HepG2 (cell line): ENCODE data around the gene ERCC5. TPM values are rescaled to one million over a fixed set of nuclear protein-coding genes. Genes with fewer than 3 reads are reported as not detected.

Experiments used
- ARNT ChIP-seq: fragments of 450-650 bp; IDR thresholded peaks from 2 replicates; pipeline ENCODE4 v1.6.1; 2017
- ELK4 ChIP-seq: sonication (generic); formaldehyde crosslinking; IDR thresholded peaks from 2 replicates; pipeline ENCODE4 v1.9.0; 2021; ENCODE audit warnings: missing genetic modification reagents, borderline replicate concordance
- FOXK2 ChIP-seq: fragments of 450-650 bp; IDR thresholded peaks from 2 replicates; pipeline ENCODE4 v1.6.1; 2016
- HDAC1 ChIP-seq: sonication (generic); formaldehyde crosslinking; IDR thresholded peaks from 2 replicates; pipeline ENCODE4 v1.5.1; 2020; ENCODE audit warnings: mild to moderate bottlenecking, missing genetic modification reagents
- MTERF4 ChIP-seq: sonication (generic); formaldehyde crosslinking; IDR thresholded peaks from 2 replicates; pipeline ENCODE4 v1.8.0; 2023; ENCODE audit warnings: mild to moderate bottlenecking, missing genetic modification reagents
- NFE2L1 ChIP-seq: sonication (generic); formaldehyde crosslinking; IDR thresholded peaks from 2 replicates; pipeline ENCODE4 v1.4.0; 2020; ENCODE audit warnings: missing genetic modification reagents, mild to moderate bottlenecking, borderline replicate concordance
- NFYB ChIP-seq: sonication (generic); formaldehyde crosslinking; IDR thresholded peaks from 2 replicates; pipeline ENCODE4 v1.4.0; 2020; ENCODE audit warnings: missing genetic modification reagents
- NR2F6 ChIP-seq, 2 experiments: IDR thresholded peaks; 2 replicates each; pipeline ENCODE4 v1.6.1; 2016; ENCODE audit warnings: antibody characterized with exemption in 1 of 2, mild to moderate bottlenecking in 1 of 2
- POGK ChIP-seq: sonication (generic); formaldehyde crosslinking; conservative IDR thresholded peaks from 2 replicates; pipeline ENCODE4 v1.8.0; 2022; ENCODE audit warnings: mild to moderate bottlenecking, moderate library complexity, missing genetic modification reagents
- RAD21 ChIP-seq: fragments of 450-650 bp; formaldehyde crosslinking; IDR thresholded peaks from 2 replicates; pipeline ENCODE4 v1.5.0; 2020; ENCODE audit warnings: mild to moderate bottlenecking
- RXRB ChIP-seq: IDR thresholded peaks from 2 replicates; pipeline ENCODE4 v1.6.1; 2016; ENCODE audit warnings: borderline replicate concordance, missing genetic modification reagents, missing compliant biosample characterization
- SALL2 ChIP-seq: sonication (generic); formaldehyde crosslinking; IDR thresholded peaks from 2 replicates; pipeline ENCODE4 v1.8.1; 2023; ENCODE audit warnings: mild to moderate bottlenecking, missing genetic modification reagents, inconsistent platforms
- SOX6 ChIP-seq, 2 experiments: fragments of 450-650 bp in 1 of 2; sonication (generic) in 1 of 2; formaldehyde crosslinking in 1 of 2; IDR thresholded peaks; 2 replicates each; pipeline versions ENCODE4 v1.4.0 to v1.6.1; 2017 to 2020; ENCODE audit warnings: antibody characterized with exemption in 1 of 2, mild to moderate bottlenecking in 1 of 2, missing genetic modification reagents in 1 of 2
- TAF1 ChIP-seq: sonication (generic); formaldehyde crosslinking; IDR thresholded peaks from 2 replicates; pipeline ENCODE4 v1.4.0; 2020; ENCODE audit warnings: missing genetic modification reagents
- ZFP62 ChIP-seq: sonication (generic); formaldehyde crosslinking; IDR thresholded peaks from 2 replicates; pipeline ENCODE4 v1.4.0; 2020; ENCODE audit warnings: missing genetic modification reagents
- ZNF12 ChIP-seq: sonication (generic); formaldehyde crosslinking; IDR thresholded peaks from 2 replicates; pipeline ENCODE4 v1.5.0; 2020; ENCODE audit warnings: missing genetic modification reagents
- ZNF484 ChIP-seq: sonication (generic); formaldehyde crosslinking; IDR thresholded peaks from 2 replicates; pipeline ENCODE4 v1.5.1; 2020; ENCODE audit warnings: mild to moderate bottlenecking, low read depth, missing genetic modification reagents, borderline replicate concordance
- ZNF530 ChIP-seq: sonication (generic); formaldehyde crosslinking; IDR thresholded peaks from 2 replicates; pipeline ENCODE4 v1.5.0; 2020; ENCODE audit warnings: low read depth, mild to moderate bottlenecking, missing genetic modification reagents
- ZNF704 ChIP-seq: sonication (generic); formaldehyde crosslinking; IDR thresholded peaks from 2 replicates; pipeline ENCODE4 v1.8.1; 2023; ENCODE audit warnings: mild to moderate bottlenecking, inconsistent platforms, moderate library complexity, missing genetic modification reagents, borderline replicate concordance
- ZNF740 ChIP-seq: sonication (generic); formaldehyde crosslinking; IDR thresholded peaks from 2 replicates; pipeline ENCODE4 v1.4.0; 2020; ENCODE audit warnings: missing genetic modification reagents
- ZNF749 ChIP-seq: sonication (generic); formaldehyde crosslinking; IDR thresholded peaks from 2 replicates; pipeline ENCODE4 v1.8.0; 2022; ENCODE audit warnings: mild to moderate bottlenecking, missing genetic modification reagents, moderate library complexity, borderline replicate concordance
- ZNF776 ChIP-seq: sonication (generic); formaldehyde crosslinking; IDR thresholded peaks from 2 replicates; pipeline ENCODE4 v1.4.0; 2020; ENCODE audit warnings: mild to moderate bottlenecking, missing genetic modification reagents
- ZNF879 ChIP-seq: sonication (generic); formaldehyde crosslinking; IDR thresholded peaks from 2 replicates; pipeline ENCODE4 v1.8.1; 2023; ENCODE audit warnings: missing genetic modification reagents
- polyA plus RNA-seq, 8 experiments: library from polyadenylated mRNA; depleted of rRNA in 3 of 8; stranded (reverse) in 7 of 8; unstranded in 1 of 8; fragments of >200 nt; fragmentation: Illumina TruSeq in 4 of 8; extraction: Trizol in 4 of 8; gene quantifications; 2 replicates each; pipeline versions ENCODE4 v1.2.1 to v1.2.3, GENCODE V29; 2011 to 2016; ENCODE audit warnings: low read depth in 4 of 8, missing spikeins in 1 of 8, mixed read lengths in 1 of 8; ENCODE audit not compliant: insufficient read depth in 1 of 8
- total RNA-seq, 5 experiments: library from RNA; depleted of rRNA; stranded (reverse); fragments of >200 nt; fragmentation: Illumina TruSeq; extraction: Trizol; gene quantifications; 2 replicates each; pipeline ENCODE4 v1.2.3, GENCODE V29; 2016; ENCODE audit warnings: low read depth in 1 of 5
- TF ChIP-seq, protein P1 (sequence below): sonication (generic); formaldehyde crosslinking; IDR thresholded peaks from 2 replicates; pipeline ENCODE4 v1.5.0; 2020; ENCODE audit warnings: missing genetic modification reagents

Gene ERCC5
- total and polyA plus RNA-seq, 2 of the 13 experiments (the other 11 are each of a cell fraction or from before 2014, with no cell fraction given): 12.9 to 35.5 TPM

- peak; percentile 91 for TF ChIP-seq SALL2
- no peak for TF ChIP-seq SOX6 (IDR thresholded peaks at IDR 0.05)
- peak; percentile 86 for TF ChIP-seq SOX6 (CRISPR knock-in tag; IDR thresholded peaks at IDR 0.05)
- peak; percentile 80; the same call in 1 of the 2 replicates for TF ChIP-seq TAF1
- peak; percentile 99 for TF ChIP-seq HDAC1 (CRISPR knock-in tag)
- TF ChIP-seq FOXK2: peak; percentile 53; the same call in 1 of the 2 replicates
- TF ChIP-seq ELK4 (CRISPR knock-in tag): 0 out of 2 replicates have a peak, but pooled peaks have one; percentile 44
- TF ChIP-seq MTERF4: 0 out of 2 replicates have a peak, but pooled peaks have one; percentile 58
- TF ChIP-seq ZNF879: peak; percentile 86; the same call in 1 of the 2 replicates
- peak; percentile 29; the same call in 1 of the 2 replicates for TF ChIP-seq NR2F6 (IDR thresholded peaks at IDR 0.05)
- peak; percentile 71 for TF ChIP-seq NR2F6 (CRISPR knock-in tag; IDR thresholded peaks at IDR 0.05)
- TF ChIP-seq ARNT: no peak
- TF ChIP-seq POGK (CRISPR knock-in tag): peak; percentile 95
- peak; percentile 65; the same call in 1 of the 2 replicates for TF ChIP-seq ZNF704
- TF ChIP-seq ZNF776 (CRISPR knock-in tag): peak; percentile 58; the same call in 1 of the 2 replicates
- peak; percentile 79 for TF ChIP-seq RXRB (CRISPR knock-in tag)
- 0 out of 2 replicates have a peak, but pooled peaks have one; percentile 10 for TF ChIP-seq ZNF12 (CRISPR knock-in tag)
- TF ChIP-seq NFYB (CRISPR knock-in tag): peak; percentile 65
- no peak for TF ChIP-seq ZFP62
- no peak for TF ChIP-seq ZNF530
- no peak; the same call in 1 of the 2 replicates for TF ChIP-seq ZNF749 (CRISPR knock-in tag)
- no peak for TF ChIP-seq ZNF484 (CRISPR knock-in tag)
- TF ChIP-seq ZNF740 (CRISPR knock-in tag): peak; percentile 72; the same call in 1 of the 2 replicates
- TF ChIP-seq, protein P1, sequence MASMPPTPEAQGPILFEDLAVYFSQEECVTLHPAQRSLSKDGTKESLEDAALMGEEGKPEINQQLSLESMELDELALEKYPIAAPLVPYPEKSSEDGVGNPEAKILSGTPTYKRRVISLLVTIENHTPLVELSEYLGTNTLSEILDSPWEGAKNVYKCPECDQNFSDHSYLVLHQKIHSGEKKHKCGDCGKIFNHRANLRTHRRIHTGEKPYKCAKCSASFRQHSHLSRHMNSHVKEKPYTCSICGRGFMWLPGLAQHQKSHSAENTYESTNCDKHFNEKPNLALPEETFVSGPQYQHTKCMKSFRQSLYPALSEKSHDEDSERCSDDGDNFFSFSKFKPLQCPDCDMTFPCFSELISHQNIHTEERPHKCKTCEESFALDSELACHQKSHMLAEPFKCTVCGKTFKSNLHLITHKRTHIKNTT (CRISPR knock-in tag): no peak
- no peak for TF ChIP-seq NFE2L1 (CRISPR knock-in tag)
- TF ChIP-seq RAD21 (CRISPR knock-in tag): peak; percentile 47
Observed at GRCh38 chr13:102845630-102846260, at the start of gene ERCC5 (continued).
